ENCODE results near the gene MRTFB. TPM values are rescaled to one million over a fixed set of nuclear protein-coding genes. Genes with fewer than 3 reads are reported as not detected.
"Not testable (repeated sequence)": the region's sequence is repeated elsewhere in the genome, so short reads cannot be mapped to it uniquely, and the experiment has no call there.

MRTFB gene
- 11.6 and 12.4 TPM in 2 replicates for total RNA-seq

DNA sequence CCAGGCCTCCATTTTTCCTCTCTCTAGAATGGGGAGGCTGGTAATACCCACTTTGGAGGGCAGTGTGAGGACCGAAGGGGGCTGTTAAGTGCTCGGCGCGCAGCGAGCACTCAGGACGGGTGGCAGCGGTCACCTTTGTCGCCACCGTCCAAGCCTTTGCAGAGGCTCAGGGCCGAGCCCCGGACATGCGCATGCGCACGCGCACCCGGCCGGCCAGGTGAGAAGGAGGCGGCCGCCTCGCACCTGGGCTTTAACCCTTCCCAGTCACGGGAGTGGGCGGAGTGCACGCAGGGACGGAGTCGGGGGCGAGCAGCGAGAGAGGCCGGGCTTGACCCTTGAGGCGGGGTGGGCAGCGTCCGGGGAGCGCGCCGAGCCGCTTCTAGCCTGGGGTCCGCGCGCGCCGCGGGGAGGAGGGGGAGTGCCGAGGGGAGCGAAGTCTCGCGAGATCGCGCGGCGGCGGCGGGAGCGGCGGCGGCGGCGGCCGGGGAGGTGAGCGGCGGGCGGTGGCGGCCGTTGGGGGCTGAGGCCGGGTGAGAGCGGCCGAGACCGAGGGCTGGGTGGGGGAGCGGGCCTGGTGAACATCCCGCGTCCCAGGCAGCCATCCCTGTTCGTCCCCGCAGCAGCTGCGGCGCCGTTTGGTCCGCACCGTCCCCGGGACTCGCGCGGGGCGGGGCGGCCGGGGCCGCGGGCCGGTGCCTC is at the start of gene MRTFB:
Gene MRTFB (plus strand): TSS at position 443 of the 699 bp plus-strand sequence. CDS start 69,288 bp downstream, outside the sequence.
- H3K27me3 ChIP-seq (ENCODE audit: insufficient read depth, low read length) = no peaks in the 10 kb centered on the region
- H4K20me1 ChIP-seq (ENCODE audit: insufficient read depth, low read length) = no peaks in the 10 kb centered on the region
- DNase-seq (ENCODE audit: insufficient read length, low spot score, missing footprints) = peak; percentile 97
- peak within 1 kb of the TSS; percentile 58 for H3K27ac ChIP-seq (ENCODE audit: low read depth, low read length)
- no peaks in the 10 kb centered on the region for H3K9me3 ChIP-seq (ENCODE audit: low read depth, low read length)
- TF ChIP-seq CTCF (IDR thresholded peaks at IDR 0.05; ENCODE audit: extremely low read depth, low read depth, low read length) = no peak
- H3K4me3 ChIP-seq (ENCODE audit: insufficient read depth, low read length) = peak within 1 kb of the TSS; percentile 94
- peaks cover 18% of the 10 kb centered on the region for H3K79me2 ChIP-seq (ENCODE audit: insufficient read depth, low read length)
- no peaks in the 10 kb centered on the region for H3K36me3 ChIP-seq (ENCODE audit: insufficient read depth, low read length)
- peak within 1 kb of the TSS; percentile 98 for H3K4me2 ChIP-seq (ENCODE audit: insufficient read depth, low read length)
- peak within 1 kb of the TSS; percentile 96 for H2AFZ ChIP-seq (ENCODE audit: low read length)
- H3K4me1 ChIP-seq (ENCODE audit: insufficient read depth, low read length) = peaks cover 8% of the 10 kb centered on the region

- H3K27ac ChIP-seq (ENCODE audit: low read depth, low read length); H4K20me1 ChIP-seq (ENCODE audit: insufficient read depth, low read length); H3K36me3 ChIP-seq (ENCODE audit: insufficient read depth, low read length); H3K79me2 ChIP-seq (ENCODE audit: insufficient read depth, low read length); H3K9me3 ChIP-seq (ENCODE audit: low read depth, low read length); H3K27me3 ChIP-seq (ENCODE audit: insufficient read depth, low read length); DNase-seq (ENCODE audit: insufficient read length, low spot score, missing footprints); H3K4me1 ChIP-seq (ENCODE audit: insufficient read depth, low read length); H3K4me3 ChIP-seq (ENCODE audit: insufficient read depth, low read length); H3K4me2 ChIP-seq (ENCODE audit: insufficient read depth, low read length); H2AFZ ChIP-seq (ENCODE audit: low read length): not testable (repeated sequence)
Observed at GRCh38 chr16:14023526-14023925, 47.6 kb upstream of the MRTFB start.

GRCh38 chr16:14024283-14024682 is 46.8 kb upstream of the MRTFB start:
- H3K27ac ChIP-seq (ENCODE audit: low read depth, low read length) = no peak overlapping the region
- no peaks in the 10 kb centered on the region for H4K20me1 ChIP-seq (ENCODE audit: insufficient read depth, low read length)
- no peaks in the 10 kb centered on the region for H3K4me1 ChIP-seq (ENCODE audit: insufficient read depth, low read length)
- H2AFZ ChIP-seq (ENCODE audit: low read length) = no peak overlapping the region
- no peak for TF ChIP-seq CTCF (IDR thresholded peaks at IDR 0.05; ENCODE audit: extremely low read depth, low read depth, low read length)
- no peaks in the 10 kb centered on the region for H3K36me3 ChIP-seq (ENCODE audit: insufficient read depth, low read length)
- H3K79me2 ChIP-seq (ENCODE audit: insufficient read depth, low read length) = no peaks in the 10 kb centered on the region
- no peaks in the 10 kb centered on the region for H3K9me3 ChIP-seq (ENCODE audit: low read depth, low read length)
- no peak overlapping the region for H3K4me3 ChIP-seq (ENCODE audit: insufficient read depth, low read length)
- H3K4me2 ChIP-seq (ENCODE audit: insufficient read depth, low read length) = peak overlapping the region; percentile 15
- DNase-seq (ENCODE audit: insufficient read length, low spot score, missing footprints) = no peak
- H3K27me3 ChIP-seq (ENCODE audit: insufficient read depth, low read length) = peaks cover 3% of the 10 kb centered on the region

- no peak for DNase-seq (ENCODE audit: insufficient read length, low spot score, missing footprints)
- Histone ChIP-seq H3K27ac (ENCODE audit: low read depth, low read length) (no peak overlapping the region), H3K9me3 (ENCODE audit: low read depth, low read length) (no peaks in the 10 kb centered on the region), H3K27me3 (ENCODE audit: insufficient read depth, low read length) (peaks cover 3% of the 10 kb centered on the region), H4K20me1 (ENCODE audit: insufficient read depth, low read length) (no peaks in the 10 kb centered on the region), H3K4me1 (ENCODE audit: insufficient read depth, low read length) (no peaks in the 10 kb centered on the region), H3K4me3 (ENCODE audit: insufficient read depth, low read length) (no peak overlapping the region), H2AFZ (ENCODE audit: low read length) (no peak overlapping the region), H3K4me2 (ENCODE audit: insufficient read depth, low read length) (no peak overlapping the region), H3K36me3 (ENCODE audit: insufficient read depth, low read length) (no peaks in the 10 kb centered on the region), H3K79me2 (ENCODE audit: insufficient read depth, low read length) (no peaks in the 10 kb centered on the region)
- TF ChIP-seq CTCF (IDR thresholded peaks at IDR 0.05; ENCODE audit: extremely low read depth, low read depth, low read length) = no peak
Observed at GRCh38 chr16:14026572-14027285, 44.4 kb upstream of the MRTFB start.

Data from osteoblast (primary cell).